HCT116 (cell line): Measurements from ENCODE around the gene SULT1A1. TPM values are rescaled to one million over a fixed set of nuclear protein-coding genes. Genes with fewer than 3 reads are reported as not detected.

Experiments
- ATAC-seq: fragments of 200-7000 bp; cut with Tn5 transposase; 2 replicates; pipeline ENCODE4 v1.9.1; 2020; ENCODE audit warnings: mild to moderate bottlenecking, moderate library complexity
- BruUV-seq: library from RNA; stranded (reverse); fragments of 400-500 nt; replicated peaks from 2 replicates; lab custom pipeline; 2021; lab: Mats Ljungman, UMichigan
- CTCF ChIA-PET: fragments of 300-600 bp; sonication (Branson Sonifier 250); formaldehyde crosslinking; loops from one replicate; lab custom pipeline; 2021; ENCODE audit warnings: antibody characterized with exemption; lab: Charles Lee
- POLR2A ChIA-PET: fragments of 300-600, 350-600 bp; sonication (Branson Sonifier 250); formaldehyde crosslinking; loops from one replicate; lab custom pipeline; 2021; ENCODE audit warnings: antibody characterized with exemption; lab: Charles Lee
- RAD21 ChIA-PET, 2 experiments: fragments of 300-600 bp; sonication (Branson Sonifier 250); formaldehyde crosslinking; loops; one replicate each; lab custom pipeline; 2023; ENCODE audit warnings: low total read pairs in 2 of 2; ENCODE audit not compliant: uncharacterized antibody in 2 of 2, unreplicated experiment in 2 of 2, low non-redundant PET in 1 of 2; lab: Charles Lee
- DNase-seq: peaks from one replicate; pipeline ENCODE4 v3.0.0-alpha.2; 2010; ENCODE audit warnings: low read depth, low spot score
- H2AFZ ChIP-seq: fragments of 200-600 bp; shearing (Covaris generic), sonication (generic); 2 replicates; pipeline ENCODE4 v1.6.1; 2017; ENCODE audit warnings: low read depth, mixed run types, mixed read lengths, antibody characterized with exemption, low read length; ENCODE audit not compliant: poor library complexity, severe bottlenecking
- H3K27ac ChIP-seq: 2 replicates; pipeline ENCODE4 v1.5.1; 2012; ENCODE audit warnings: low read depth, low read length
- H3K27me3 ChIP-seq: fragments of 200-600 bp; sonication (generic); 2 replicates; pipeline ENCODE4 v1.6.1; 2016; ENCODE audit warnings: mixed run types, low read length, mixed read lengths; ENCODE audit not compliant: insufficient read depth
- H3K36me3 ChIP-seq, 2 experiments: fragments of 200-500 bp in 1 of 2; fragments of 200-600 bp in 1 of 2; sonication (Bioruptor generic) in 1 of 2; sonication (generic) in 1 of 2; 2 replicates each; pipeline versions ENCODE4 v1.5.1 to v1.6.1; 2014 to 2016; ENCODE audit warnings: low read length in 2 of 2, inconsistent platforms in 1 of 2, mixed read lengths in 1 of 2, mixed run types in 1 of 2; ENCODE audit not compliant: insufficient read depth in 2 of 2, control insufficient read depth in 1 of 2
- H3K4me1 ChIP-seq, 2 experiments: fragments of 200-600 bp in 1 of 2; sonication (generic) in 1 of 2; 2 replicates each; pipeline versions ENCODE4 v1.5.1 to v1.6.1; 2012 to 2017; ENCODE audit warnings: low read length in 2 of 2, inconsistent platforms in 1 of 2, mild to moderate bottlenecking in 1 of 2, mixed read lengths in 1 of 2, mixed run types in 1 of 2, moderate library complexity in 1 of 2; ENCODE audit not compliant: insufficient read depth in 2 of 2, control insufficient read depth in 1 of 2
- H3K4me2 ChIP-seq: fragments of 200-600 bp; sonication (generic); 2 replicates; pipeline ENCODE4 v1.6.1; 2017; ENCODE audit warnings: mixed run types, low read length, mixed read lengths
- H3K4me3 ChIP-seq, 2 experiments: fragments of 200-600 bp in 1 of 2; sonication (generic) in 1 of 2; replicated peaks in 1 of 2; 2 replicates each; pipeline ENCODE4 v1.5.1; 2011 to 2016; ENCODE audit warnings: low read length in 2 of 2, control low read depth in 1 of 2, low read depth in 1 of 2, mild to moderate bottlenecking in 1 of 2, mixed read lengths in 1 of 2, mixed run types in 1 of 2
- H3K79me2 ChIP-seq: fragments of 200-600 bp; sonication (generic); 2 replicates; pipeline ENCODE4 v1.6.1; 2017; ENCODE audit warnings: mild to moderate bottlenecking, mixed run types, low read length, moderate library complexity, mixed read lengths; ENCODE audit not compliant: insufficient read depth
- H3K9ac ChIP-seq: fragments of 200-600 bp; sonication (generic); 2 replicates; pipeline ENCODE4 v1.6.1; 2016; ENCODE audit warnings: low read length, mixed read lengths
- H3K9me2 ChIP-seq: fragments of 200-600 bp; sonication (generic), shearing (Covaris generic); 2 replicates; pipeline ENCODE4 v1.6.1; 2017; ENCODE audit warnings: mixed run types, mild to moderate bottlenecking, moderate library complexity; ENCODE audit not compliant: insufficient read depth
- H3K9me3 ChIP-seq, 2 experiments: fragments of 200-500 bp in 1 of 2; fragments of 200-600 bp in 1 of 2; sonication (Bioruptor generic) in 1 of 2; sonication (generic) in 1 of 2; 2 replicates each; pipeline ENCODE4 v1.6.1; 2014 to 2017; ENCODE audit warnings: low read length in 2 of 2, mixed read lengths in 2 of 2, inconsistent platforms in 1 of 2, low read depth in 1 of 2, mild to moderate bottlenecking in 1 of 2, mixed run types in 1 of 2, moderate library complexity in 1 of 2; ENCODE audit not compliant: control insufficient read depth in 1 of 2, insufficient read depth in 1 of 2
- H4K20me1 ChIP-seq: fragments of 200-600 bp; sonication (generic), shearing (Covaris generic); 2 replicates; pipeline ENCODE4 v1.6.1; 2017; ENCODE audit warnings: mixed run types, mild to moderate bottlenecking, moderate library complexity; ENCODE audit not compliant: insufficient read depth
- CEBPB ChIP-seq: IDR thresholded peaks from 2 replicates; pipeline ENCODE4 v1.6.1; 2012; ENCODE audit warnings: low read depth
- CTCF ChIP-seq, 3 experiments: fragments of 200-600 bp in 1 of 3; sonication (generic) in 1 of 3; IDR thresholded peaks in 2 of 3; conservative IDR thresholded peaks in 1 of 3; 2 replicates each; pipeline ENCODE4 v1.5.1; 2012 to 2017; ENCODE audit warnings: low read depth in 2 of 3, low read length in 2 of 3, antibody characterized with exemption in 1 of 3, borderline replicate concordance in 1 of 3, control low read depth in 1 of 3, mild to moderate bottlenecking in 1 of 3, mixed read lengths in 1 of 3, mixed run types in 1 of 3, moderate library complexity in 1 of 3; ENCODE audit not compliant: insufficient read depth in 1 of 3
- EGR1 ChIP-seq: IDR thresholded peaks from 2 replicates; pipeline ENCODE4 v1.6.1; 2012; ENCODE audit warnings: low read depth
- ELF1 ChIP-seq: IDR thresholded peaks from 2 replicates; pipeline ENCODE4 v1.6.1; 2012; ENCODE audit warnings: low read depth, borderline replicate concordance
- EZH2 ChIP-seq: fragments of 200-600 bp; sonication (generic); IDR thresholded peaks from 2 replicates; pipeline ENCODE4 v1.6.1; 2017; ENCODE audit warnings: antibody characterized with exemption, mixed run types
- FOSL1 ChIP-seq: IDR thresholded peaks from 2 replicates; pipeline ENCODE4 v1.6.1; 2012; ENCODE audit warnings: low read depth
- POLR2AphosphoS5 ChIP-seq: IDR thresholded peaks from 2 replicates; pipeline ENCODE4 v1.6.1; 2011; ENCODE audit warnings: mild to moderate bottlenecking, low read depth, low read length, moderate library complexity
- RAD21 ChIP-seq: IDR thresholded peaks from 2 replicates; pipeline ENCODE4 v1.6.1; 2012; ENCODE audit warnings: low read depth, mild to moderate bottlenecking
- SP1 ChIP-seq: IDR thresholded peaks from 2 replicates; pipeline ENCODE4 v1.6.1; 2012; ENCODE audit warnings: low read depth
- SRF ChIP-seq: IDR thresholded peaks from 2 replicates; pipeline ENCODE4 v1.6.1; 2012; ENCODE audit warnings: low read depth
- TCF7L2 ChIP-seq: IDR thresholded peaks from 2 replicates; pipeline ENCODE4 v1.7.0; 2011; ENCODE audit warnings: borderline replicate concordance, inconsistent platforms; ENCODE audit not compliant: insufficient read depth, insufficient read length; ENCODE audit errors: extremely low read depth
- YY1 ChIP-seq: IDR thresholded peaks from 2 replicates; pipeline ENCODE4 v1.6.1; 2011; ENCODE audit warnings: low read length, low read depth, moderate library complexity, mild to moderate bottlenecking; ENCODE audit not compliant: insufficient replicate concordance; ENCODE audit errors: extremely low read depth
- ZNF274 ChIP-seq: fragments of 200-500 bp; sonication (Bioruptor generic); IDR thresholded peaks from 2 replicates; pipeline ENCODE4 v1.6.1; 2014; ENCODE audit warnings: mild to moderate bottlenecking, low read depth, low read length, inconsistent platforms
- intact Hi-C: fragments of 100-400 bp; cut with micrococcal nuclease; formaldehyde crosslinking; loops from 2 replicates; pipeline ENCODE4 v1.10.0; 2022
- total RNA-seq: library from RNA; stranded (reverse); gene quantifications from one replicate; pipeline ENCODE4 v1.2.1, GENCODE V29; 2021; ENCODE audit not compliant: unreplicated experiment
- TF ChIP-seq, protein P1 (sequence below): IDR thresholded peaks from 2 replicates; pipeline ENCODE4 v1.6.1; 2012
- TF ChIP-seq, protein P2 (sequence below): IDR thresholded peaks from 2 replicates; pipeline ENCODE4 v1.6.1; 2012
- TF ChIP-seq, protein P3 (sequence below): IDR thresholded peaks from 2 replicates; pipeline ENCODE4 v1.6.1; 2011; ENCODE audit warnings: mild to moderate bottlenecking, low read length, moderate library complexity; ENCODE audit not compliant: insufficient replicate concordance; ENCODE audit errors: extremely low read depth

Gene SULT1A1
- total RNA-seq, 1 experiment from 2014 or later = 23.1 TPM

DNA sequence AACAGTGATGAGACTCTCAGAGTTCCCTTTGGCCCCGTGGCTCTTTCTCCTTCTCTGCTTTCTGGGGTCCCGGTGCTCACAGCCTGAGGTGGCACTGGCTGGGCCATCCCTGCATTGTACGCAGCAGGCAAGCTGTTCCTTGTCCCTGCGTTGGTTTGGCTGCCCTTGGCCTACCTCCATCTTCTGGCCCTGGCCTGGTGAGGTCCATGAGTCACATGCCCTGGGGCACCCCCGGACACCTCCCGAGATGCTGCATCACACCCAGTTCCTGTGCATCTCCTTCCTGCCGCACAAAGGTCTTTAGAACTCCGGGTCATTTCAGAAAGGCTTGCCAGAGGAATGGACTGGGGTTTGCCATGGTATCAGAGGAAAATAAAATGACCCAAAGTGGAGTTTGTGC, 22.5 kb downstream of the SULT1A1 start:
- Histone ChIP-seq H3K4me1 (peaks cover 0 to 8% of the 10 kb centered on the region in 2 experiments; a peak in 2 of 4 replicates), H3K79me2 (no peaks in the 10 kb centered on the region), H2AFZ (no peak overlapping the region), H4K20me1 (no peaks in the 10 kb centered on the region), H3K9me2 (no peaks in the 10 kb centered on the region), H3K27ac (no peak overlapping the region), H3K4me3 (no peak overlapping the region), H3K27me3 (no peaks in the 10 kb centered on the region), H3K4me2 (peak overlapping the region; percentile 25), H3K9me3 (no peaks in the 10 kb centered on the region), H3K9ac (no peak overlapping the region), H3K36me3 (peaks cover 0 to 3% of the 10 kb centered on the region in 2 experiments; a peak in 1 of 4 replicates)
- ATAC-seq (0 out of 2 replicates have a peak, but pooled peaks have one; percentile 46), DNase-seq (no peak)
- TF ChIP-seq, protein P1, sequence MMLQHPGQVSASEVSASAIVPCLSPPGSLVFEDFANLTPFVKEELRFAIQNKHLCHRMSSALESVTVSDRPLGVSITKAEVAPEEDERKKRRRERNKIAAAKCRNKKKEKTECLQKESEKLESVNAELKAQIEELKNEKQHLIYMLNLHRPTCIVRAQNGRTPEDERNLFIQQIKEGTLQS = no peak
- TF ChIP-seq, protein P2, sequence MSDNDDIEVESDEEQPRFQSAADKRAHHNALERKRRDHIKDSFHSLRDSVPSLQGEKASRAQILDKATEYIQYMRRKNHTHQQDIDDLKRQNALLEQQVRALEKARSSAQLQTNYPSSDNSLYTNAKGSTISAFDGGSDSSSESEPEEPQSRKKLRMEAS = no peak
- no peak for TF ChIP-seq RAD21
- no peak for TF ChIP-seq POLR2AphosphoS5
- TF ChIP-seq, protein P3, sequence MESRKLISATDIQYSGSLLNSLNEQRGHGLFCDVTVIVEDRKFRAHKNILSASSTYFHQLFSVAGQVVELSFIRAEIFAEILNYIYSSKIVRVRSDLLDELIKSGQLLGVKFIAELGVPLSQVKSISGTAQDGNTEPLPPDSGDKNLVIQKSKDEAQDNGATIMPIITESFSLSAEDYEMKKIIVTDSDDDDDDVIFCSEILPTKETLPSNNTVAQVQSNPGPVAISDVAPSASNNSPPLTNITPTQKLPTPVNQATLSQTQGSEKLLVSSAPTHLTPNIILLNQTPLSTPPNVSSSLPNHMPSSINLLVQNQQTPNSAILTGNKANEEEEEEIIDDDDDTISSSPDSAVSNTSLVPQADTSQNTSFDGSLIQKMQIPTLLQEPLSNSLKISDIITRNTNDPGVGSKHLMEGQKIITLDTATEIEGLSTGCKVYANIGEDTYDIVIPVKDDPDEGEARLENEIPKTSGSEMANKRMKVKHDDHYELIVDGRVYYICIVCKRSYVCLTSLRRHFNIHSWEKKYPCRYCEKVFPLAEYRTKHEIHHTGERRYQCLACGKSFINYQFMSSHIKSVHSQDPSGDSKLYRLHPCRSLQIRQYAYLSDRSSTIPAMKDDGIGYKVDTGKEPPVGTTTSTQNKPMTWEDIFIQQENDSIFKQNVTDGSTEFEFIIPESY = no peak
- no peak for TF ChIP-seq SP1
- TF ChIP-seq ZNF274 = no peak
- no peak for TF ChIP-seq TCF7L2
- no peak for TF ChIP-seq EGR1
- TF ChIP-seq FOSL1 = no peak
- no peak for TF ChIP-seq ELF1
- no peak for TF ChIP-seq EZH2
- no peak for TF ChIP-seq SRF
- TF ChIP-seq CEBPB = no peak
- TF ChIP-seq YY1 = no peak
- TF ChIP-seq CTCF (IDR thresholded peaks at IDR 0.05 in 2 of 3, conservative IDR thresholded peaks at IDR 0.05 in 1 of 3; ENCODE audit: borderline replicate concordance in 1 of 3, insufficient read depth in 1 of 3, low read depth in 2 of 3, low read length in 2 of 3) = no peak
- ChIA-PET CTCF (no interaction called here), POLR2A (no interaction called here), RAD21 (no interaction called here)
- intact Hi-C loops = no loop called here
- no TSS peak for BruUV-seq
